GM19238 (cell line): ENCODE measurements around the gene ZHX3.

ENCODE experiments used
- DNase-seq: peaks from one replicate; pipeline ENCODE4 v3.0.0; 2011; ENCODE audit warnings: low spot score; ENCODE audit not compliant: insufficient read length

The ZHX3 gene, protein sequence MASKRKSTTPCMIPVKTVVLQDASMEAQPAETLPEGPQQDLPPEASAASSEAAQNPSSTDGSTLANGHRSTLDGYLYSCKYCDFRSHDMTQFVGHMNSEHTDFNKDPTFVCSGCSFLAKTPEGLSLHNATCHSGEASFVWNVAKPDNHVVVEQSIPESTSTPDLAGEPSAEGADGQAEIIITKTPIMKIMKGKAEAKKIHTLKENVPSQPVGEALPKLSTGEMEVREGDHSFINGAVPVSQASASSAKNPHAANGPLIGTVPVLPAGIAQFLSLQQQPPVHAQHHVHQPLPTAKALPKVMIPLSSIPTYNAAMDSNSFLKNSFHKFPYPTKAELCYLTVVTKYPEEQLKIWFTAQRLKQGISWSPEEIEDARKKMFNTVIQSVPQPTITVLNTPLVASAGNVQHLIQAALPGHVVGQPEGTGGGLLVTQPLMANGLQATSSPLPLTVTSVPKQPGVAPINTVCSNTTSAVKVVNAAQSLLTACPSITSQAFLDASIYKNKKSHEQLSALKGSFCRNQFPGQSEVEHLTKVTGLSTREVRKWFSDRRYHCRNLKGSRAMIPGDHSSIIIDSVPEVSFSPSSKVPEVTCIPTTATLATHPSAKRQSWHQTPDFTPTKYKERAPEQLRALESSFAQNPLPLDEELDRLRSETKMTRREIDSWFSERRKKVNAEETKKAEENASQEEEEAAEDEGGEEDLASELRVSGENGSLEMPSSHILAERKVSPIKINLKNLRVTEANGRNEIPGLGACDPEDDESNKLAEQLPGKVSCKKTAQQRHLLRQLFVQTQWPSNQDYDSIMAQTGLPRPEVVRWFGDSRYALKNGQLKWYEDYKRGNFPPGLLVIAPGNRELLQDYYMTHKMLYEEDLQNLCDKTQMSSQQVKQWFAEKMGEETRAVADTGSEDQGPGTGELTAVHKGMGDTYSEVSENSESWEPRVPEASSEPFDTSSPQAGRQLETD

DNA sequence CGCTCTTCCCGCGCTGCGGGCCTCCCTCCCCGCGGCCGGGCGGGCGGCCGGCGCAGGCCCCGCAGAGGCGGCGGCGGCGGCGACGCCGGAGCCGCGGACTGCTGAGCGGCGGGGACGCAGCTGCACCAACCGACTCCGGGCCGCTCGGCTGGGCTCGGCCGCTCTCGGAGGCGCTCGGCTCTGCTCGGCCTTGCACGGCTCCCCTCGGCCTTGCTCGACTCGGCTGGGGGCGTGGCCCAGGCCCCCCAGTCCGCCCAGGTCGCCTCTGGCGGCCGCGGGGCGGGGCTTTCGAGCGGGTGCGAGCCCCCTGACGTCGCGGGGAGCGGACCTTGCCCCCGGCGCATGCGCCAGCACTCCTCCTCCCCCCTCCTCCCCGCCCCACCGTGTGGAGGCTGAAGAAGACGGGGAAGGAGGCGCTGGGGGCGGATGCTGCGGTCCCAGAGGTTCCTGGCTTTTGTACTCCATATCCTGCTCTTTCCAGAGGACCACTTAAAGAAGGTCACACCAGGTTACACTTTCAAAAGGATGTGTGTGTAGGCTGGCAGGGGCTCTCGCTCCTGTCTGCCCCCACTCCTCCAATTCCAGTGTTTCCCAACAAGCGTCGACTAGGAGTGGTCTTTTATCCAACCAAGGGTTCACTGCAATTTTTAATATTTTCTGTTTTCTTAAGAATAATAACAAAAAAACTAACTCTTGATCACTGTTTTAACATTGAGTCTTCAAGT is at the start of gene ZHX3:
Gene ZHX3 (minus strand): TSS at position 186 of the 725 bp plus-strand sequence. CDS start 112,815 bp downstream, outside the sequence.
- peak; percentile 97 for DNase-seq

DNA sequence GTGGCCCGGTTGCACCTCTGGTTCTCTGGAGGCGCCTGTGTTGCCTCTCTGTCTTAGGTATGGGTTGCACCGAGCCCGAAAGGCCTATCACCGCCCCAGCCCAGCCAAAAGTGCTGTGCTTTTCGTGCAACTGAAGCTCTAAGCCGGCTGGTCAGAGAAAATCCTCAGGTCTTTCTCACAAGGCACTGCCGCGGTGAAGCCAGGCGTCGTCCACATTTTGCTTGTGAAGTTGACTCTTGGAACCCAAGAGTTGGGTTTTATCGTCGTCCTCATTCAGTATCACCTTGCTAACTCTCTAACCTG is 49.8 kb upstream of the ZHX3 start:
- no peak for DNase-seq

- no peak for DNase-seq
Measured at GRCh38 chr20:41366546-41367392, 49.2 kb upstream of the ZHX3 start, which contains the start of gene EMILIN3. EMILIN3 (minus strand) TSS chr20:41366818; CDS start chr20:41366634, 184 bp downstream.

- no peak for DNase-seq
Measured at GRCh38 chr20:41365777-41366545, 48.4 kb upstream of the ZHX3 start.

DNA sequence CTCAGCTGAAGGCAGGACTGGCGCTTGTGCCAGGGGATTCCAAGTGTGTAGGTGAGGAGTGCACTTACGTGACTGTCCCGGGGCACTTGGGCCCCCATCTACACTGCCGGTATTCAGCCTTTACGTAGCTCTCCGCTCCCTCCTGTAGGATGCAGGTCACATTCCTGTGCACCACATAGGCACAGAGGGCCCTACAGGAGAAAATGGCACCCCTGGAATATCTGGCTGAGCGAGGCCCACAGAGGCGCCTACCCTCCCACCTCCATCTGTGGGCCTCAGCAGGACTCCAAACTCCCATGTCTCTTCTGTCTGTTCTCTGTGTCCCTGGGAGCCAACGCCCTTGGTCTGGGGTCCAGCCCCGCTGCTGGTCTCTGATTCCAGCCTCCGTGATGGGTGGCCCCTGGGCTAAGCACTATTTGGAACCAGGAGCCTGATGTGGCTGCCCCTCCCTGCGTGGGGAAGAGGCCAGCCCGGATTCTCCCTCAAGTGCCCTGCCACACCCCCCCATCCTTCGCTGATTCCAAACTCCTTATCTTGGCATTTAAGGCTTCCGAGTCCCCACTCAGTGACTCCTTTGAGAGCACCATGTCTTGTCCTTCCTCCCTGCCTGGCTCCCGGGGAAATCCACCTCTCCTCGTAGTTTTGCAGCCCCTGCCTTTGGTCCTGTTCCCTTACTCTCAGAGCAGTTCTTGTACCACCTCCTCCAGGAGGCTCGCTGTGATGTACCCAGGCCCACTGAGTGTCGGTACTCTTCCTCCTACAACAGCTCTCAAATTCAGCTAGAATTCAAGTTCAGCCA is 47.6 kb upstream of the ZHX3 start:
- DNase-seq = no peak

- no peak for DNase-seq
Measured at GRCh38 chr20:41364236-41364855, 46.8 kb upstream of the ZHX3 start.

- DNase-seq = no peak
Measured at GRCh38 chr20:41363601-41364000, 46.1 kb upstream of the ZHX3 start.

- DNase-seq = no peak
Measured at GRCh38 chr20:41362748-41363140, 45.2 kb upstream of the ZHX3 start.

GRCh38 chr20:41361757-41362747 is 44.5 kb upstream of the ZHX3 start:
- no peak for DNase-seq

DNA sequence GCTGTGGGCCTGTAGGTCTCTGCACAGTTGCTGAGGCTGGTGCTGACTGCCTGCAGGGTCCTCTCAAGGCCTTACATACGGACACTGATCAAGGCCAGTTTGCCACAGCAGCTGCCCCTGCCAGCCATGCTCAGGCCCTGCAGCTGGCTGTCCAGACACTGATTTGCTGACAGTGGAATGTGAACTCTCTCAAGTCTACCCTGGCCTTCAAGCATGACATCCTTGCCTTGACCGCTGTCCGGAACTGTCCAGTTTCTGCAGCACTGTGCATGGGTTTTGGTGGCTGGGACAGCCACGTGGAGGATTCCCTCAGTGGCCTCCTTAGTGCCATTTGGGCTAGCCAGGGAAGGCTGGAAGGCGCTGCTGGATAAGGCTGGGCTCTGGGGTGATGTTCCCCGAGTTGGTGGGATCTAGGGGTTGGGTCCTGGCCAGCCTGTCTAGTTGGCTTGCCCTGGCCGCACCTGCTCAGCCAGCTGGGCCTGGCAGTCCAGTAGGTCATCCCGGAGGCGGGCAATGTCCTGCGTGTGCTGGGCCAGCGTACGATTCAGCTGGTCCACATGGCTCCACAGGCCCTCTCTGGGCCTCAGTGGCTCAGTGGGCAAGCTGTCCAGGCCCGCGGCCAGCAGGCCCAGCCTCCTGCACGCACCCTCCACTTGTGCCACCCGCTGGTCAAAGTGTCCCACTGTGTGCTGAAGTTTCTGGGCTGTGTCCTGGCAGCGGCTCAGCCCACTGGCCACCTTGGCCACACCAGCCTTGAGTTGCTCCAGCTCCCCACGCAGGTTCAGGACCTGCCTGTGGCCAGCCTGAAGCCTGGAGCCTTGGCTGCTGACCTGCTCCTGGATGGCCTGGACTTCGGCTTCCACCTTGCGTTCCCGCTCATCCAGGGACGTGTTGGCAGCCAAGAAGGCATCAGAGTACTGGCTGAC is 43.6 kb upstream of the ZHX3 start:
- no peak for DNase-seq

GRCh38 chr20:41359541-41360011 is 42.0 kb upstream of the ZHX3 start:
- no peak for DNase-seq

GRCh38 chr20:41358717-41359116 is 41.2 kb upstream of the ZHX3 start:
- no peak for DNase-seq

- DNase-seq = no peak
Measured at GRCh38 chr20:41358230-41358629, 40.7 kb upstream of the ZHX3 start.

- no peak for DNase-seq
Measured at GRCh38 chr20:41357424-41358163, 40.1 kb upstream of the ZHX3 start.

- no peak for DNase-seq
Measured at GRCh38 chr20:41356951-41357350, 39.4 kb upstream of the ZHX3 start.
